Neural progenitor cell (in vitro differentiated cells): ENCODE measurements around the gene AGT. TPM values are rescaled to one million over a fixed set of nuclear protein-coding genes. Genes with fewer than 3 reads are reported as not detected.

ENCODE experiments used
- DNase-seq: peaks from one replicate; pipeline ENCODE4 v3.0.0-alpha.2; 2016; ENCODE audit warnings: low spot score
- H2AFZ ChIP-seq: fragments of 200-600 bp; sonication (generic); replicated peaks from 2 replicates; pipeline ENCODE4 v1.6.1; 2016; ENCODE audit warnings: antibody characterized with exemption
- H3F3A ChIP-seq: fragments of 200-600 bp; sonication (generic); 2 replicates; pipeline ENCODE4 v1.6.1; 2016; ENCODE audit warnings: antibody characterized with exemption, low read depth
- H3K27ac ChIP-seq: fragments of 200-600 bp; sonication (generic); 2 replicates; pipeline ENCODE4 v1.5.1; 2016; ENCODE audit warnings: mild to moderate bottlenecking
- H3K27me3 ChIP-seq: fragments of 200-600 bp; sonication (generic); 2 replicates; pipeline ENCODE4 v1.6.1; 2016; ENCODE audit warnings: mild to moderate bottlenecking, moderate library complexity
- H3K36me3 ChIP-seq: fragments of 200-600 bp; sonication (generic); 2 replicates; pipeline ENCODE4 v1.5.1; 2016
- H3K4me1 ChIP-seq: fragments of 200-600 bp; sonication (generic); 2 replicates; pipeline ENCODE4 v1.6.1; 2016; ENCODE audit warnings: mixed run types
- H3K4me2 ChIP-seq: fragments of 200-600 bp; sonication (generic); 2 replicates; pipeline ENCODE4 v1.6.1; 2016
- H3K4me3 ChIP-seq: fragments of 200-600 bp; sonication (generic); 2 replicates; pipeline ENCODE4 v1.5.1; 2016
- H3K79me2 ChIP-seq: fragments of 200-600 bp; sonication (generic); 2 replicates; pipeline ENCODE4 v1.6.1; 2016; ENCODE audit warnings: low read depth
- H3K9ac ChIP-seq: fragments of 200-600 bp; sonication (generic); 2 replicates; pipeline ENCODE4 v1.6.1; 2016
- H3K9me3 ChIP-seq: fragments of 200-600 bp; sonication (generic); 2 replicates; pipeline ENCODE4 v1.5.1; 2016; ENCODE audit warnings: low read depth
- H4K20me1 ChIP-seq: fragments of 200-600 bp; sonication (generic); 2 replicates; pipeline ENCODE4 v1.6.1; 2016; ENCODE audit warnings: low read depth
- H3K27ac Mint-ChIP-seq: 3 replicates; pipeline ENCODE4 v1.8.0; 2021; ENCODE audit warnings: mixed read lengths
- H3K27me3 Mint-ChIP-seq: 2 replicates; pipeline ENCODE4 v1.8.0; 2022; ENCODE audit warnings: low read depth, mild to moderate bottlenecking, inconsistent platforms, moderate library complexity, mixed read lengths; ENCODE audit not compliant: insufficient read depth
- H3K36me3 Mint-ChIP-seq: 3 replicates; pipeline ENCODE4 v1.8.0; 2021; ENCODE audit warnings: mixed read lengths
- H3K4me1 Mint-ChIP-seq: 3 replicates; pipeline ENCODE4 v1.8.0; 2021; ENCODE audit warnings: mixed read lengths
- H3K4me3 Mint-ChIP-seq: 3 replicates; pipeline ENCODE4 v1.8.0; 2021; ENCODE audit warnings: mild to moderate bottlenecking, moderate library complexity, mixed read lengths
- H3K9me3 Mint-ChIP-seq: 3 replicates; pipeline ENCODE4 v1.8.0; 2020; ENCODE audit warnings: mixed read lengths
- CTCF ChIP-seq: fragments of 200-600 bp; sonication (generic); IDR thresholded peaks from 2 replicates; pipeline ENCODE4 v1.5.1; 2017; ENCODE audit warnings: antibody characterized with exemption, mild to moderate bottlenecking
- EZH2 ChIP-seq: fragments of 200-600 bp; sonication (generic); IDR thresholded peaks from 2 replicates; pipeline ENCODE4 v1.6.1; 2017; ENCODE audit warnings: antibody characterized with exemption, mild to moderate bottlenecking, moderate library complexity
- EZH2phosphoT487 ChIP-seq: fragments of 200-600 bp; sonication (generic); IDR thresholded peaks from 2 replicates; pipeline ENCODE4 v1.6.1; 2017; ENCODE audit warnings: antibody characterized with exemption
- total RNA-seq: library from RNA; depleted of rRNA; stranded (reverse); fragments of >200 nt; gene quantifications from 2 replicates; pipeline ENCODE4 v1.2.3, GENCODE V29; 2015; ENCODE audit warnings: low replicate concordance

AGT gene
- total RNA-seq, 1 donor from 2014 or later: 0.80 TPM

- H3K36me3 Mint-ChIP-seq: no peaks in the 10 kb centered on the region
- DNase-seq: no peak
- H3K27me3 Mint-ChIP-seq: peaks cover 7% of the 10 kb centered on the region
- no peak overlapping the region for H2AFZ ChIP-seq
- H3K9me3 ChIP-seq: no peaks in the 10 kb centered on the region
- H4K20me1 ChIP-seq: no peaks in the 10 kb centered on the region
- peaks cover 17% of the 10 kb centered on the region for H3K4me1 Mint-ChIP-seq
- no peaks in the 10 kb centered on the region for H3K79me2 ChIP-seq
- H3K27me3 ChIP-seq: no peaks in the 10 kb centered on the region
- no peak overlapping the region for H3K27ac Mint-ChIP-seq
- peaks cover 9% of the 10 kb centered on the region for H3K4me1 ChIP-seq
- no peak overlapping the region for H3K4me3 ChIP-seq
- no peak overlapping the region for H3K4me3 Mint-ChIP-seq
- no peak overlapping the region for H3K27ac ChIP-seq
- no peak overlapping the region for H3K4me2 ChIP-seq
- no peak overlapping the region for H3K9ac ChIP-seq
- no peaks in the 10 kb centered on the region for H3F3A ChIP-seq
- H3K36me3 ChIP-seq: no peaks in the 10 kb centered on the region
- H3K9me3 Mint-ChIP-seq: peaks cover 3% of the 10 kb centered on the region
- TF ChIP-seq CTCF: no peak
- no peak for TF ChIP-seq EZH2
- TF ChIP-seq EZH2phosphoT487: no peak
These were observed 784 bp downstream of the AGT start for GRCh38 chr1:230713138-230713537.

GRCh38 chr1:230712470-230712942 lies 1.4 kb downstream of the AGT start:
- H3K4me1 ChIP-seq: peaks cover 9% of the 10 kb centered on the region
- no peak overlapping the region for H3K9ac ChIP-seq
- no peak overlapping the region for H3K27ac Mint-ChIP-seq

GRCh38 chr1:230711245-230711644 lies 2.7 kb downstream of the AGT start:
- H3K27ac Mint-ChIP-seq: no peak overlapping the region
- H3K27ac ChIP-seq: no peak overlapping the region

More at GRCh38 chr1:230712470-230712942, 1.4 kb downstream of the AGT start:
- Histone ChIP-seq H3K4me3 (no peak overlapping the region), H3F3A (no peaks in the 10 kb centered on the region), H3K79me2 (no peaks in the 10 kb centered on the region), H3K4me2 (no peak overlapping the region), H3K27me3 (no peaks in the 10 kb centered on the region), H3K36me3 (no peaks in the 10 kb centered on the region), H2AFZ (no peak overlapping the region), H3K27ac (no peak overlapping the region), H4K20me1 (no peaks in the 10 kb centered on the region), H3K9me3 (no peaks in the 10 kb centered on the region)
- Mint-ChIP-seq H3K4me3 (no peak overlapping the region), H3K27me3 (peaks cover 7% of the 10 kb centered on the region), H3K9me3 (peaks cover 3% of the 10 kb centered on the region), H3K4me1 (peaks cover 19% of the 10 kb centered on the region), H3K36me3 (no peaks in the 10 kb centered on the region)
- DNase-seq: no peak
- TF ChIP-seq EZH2phosphoT487 (no peak), EZH2 (no peak), CTCF (no peak)

More at GRCh38 chr1:230711245-230711644, 2.7 kb downstream of the AGT start:
- Mint-ChIP-seq H3K36me3 (no peaks in the 10 kb centered on the region), H3K27me3 (peaks cover 12% of the 10 kb centered on the region), H3K9me3 (no peaks in the 10 kb centered on the region), H3K4me1 (peaks cover 23% of the 10 kb centered on the region), H3K4me3 (no peak overlapping the region)
- Histone ChIP-seq H3K9me3 (no peaks in the 10 kb centered on the region), H3K9ac (no peak overlapping the region), H2AFZ (no peak overlapping the region), H3K4me2 (no peak overlapping the region), H3F3A (no peaks in the 10 kb centered on the region), H3K4me3 (no peak overlapping the region), H3K36me3 (no peaks in the 10 kb centered on the region), H3K79me2 (no peaks in the 10 kb centered on the region), H3K4me1 (peaks cover 9% of the 10 kb centered on the region), H4K20me1 (no peaks in the 10 kb centered on the region), H3K27me3 (no peaks in the 10 kb centered on the region)
- no peak for DNase-seq
- TF ChIP-seq CTCF (no peak), EZH2 (no peak), EZH2phosphoT487 (no peak)
